ENCODE results near the gene GBA3. TPM values are rescaled to one million over a fixed set of nuclear protein-coding genes. Genes with fewer than 3 reads are reported as not detected.

The GBA3 gene
- total RNA-seq, 1 experiment from 2014 or later: not detected

DNA sequence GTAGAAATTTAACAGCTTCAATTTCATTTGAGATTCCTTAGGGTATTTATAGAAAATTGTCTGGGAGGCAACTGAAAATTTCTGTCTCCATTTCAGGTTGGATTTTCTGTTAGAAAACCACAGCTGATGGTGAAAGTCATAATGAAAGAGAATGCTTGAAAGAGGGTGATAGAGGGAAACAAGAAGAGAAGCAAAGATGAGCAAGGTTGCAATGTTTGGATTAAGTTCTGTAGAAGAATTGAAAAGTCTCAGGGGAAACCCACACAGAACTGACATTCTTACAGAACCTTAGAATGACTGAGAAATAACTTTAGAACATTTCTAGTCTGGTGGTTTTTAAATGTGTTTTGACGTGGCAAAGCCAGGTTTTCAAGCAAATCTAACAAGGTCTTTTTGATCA is 14.7 kb downstream of the GBA3 start:
- H4K20me1 ChIP-seq (ENCODE audit: control insufficient read depth, insufficient read depth, insufficient read length): no peaks in the 10 kb centered on the region
- no peak overlapping the region for H2BK15ac ChIP-seq (ENCODE audit: low read depth, low read length)
- no peak overlapping the region for H4K91ac ChIP-seq (ENCODE audit: insufficient read length, low read depth, low read length)
- no peaks in the 10 kb centered on the region for H3K36me3 Mint-ChIP-seq (ENCODE audit: insufficient read depth in 1 of 3, low read depth in 3 of 3)
- no peaks in the 10 kb centered on the region for H3K4me1 ChIP-seq (ENCODE audit: insufficient read depth, low read length)
- H3K79me2 ChIP-seq (ENCODE audit: insufficient read depth, low read length): no peaks in the 10 kb centered on the region
- no peak overlapping the region for H3K9ac ChIP-seq (ENCODE audit: extremely low read depth, insufficient read length, low read length)
- no peak overlapping the region for H2BK120ac ChIP-seq (ENCODE audit: low read depth, low read length, poor library complexity, severe bottlenecking)
- H3K27ac Mint-ChIP-seq: no peak overlapping the region
- no peak overlapping the region for H3K27ac ChIP-seq (ENCODE audit: insufficient read length, low read depth, low read length)
- no peak overlapping the region for H3K56ac ChIP-seq (ENCODE audit: insufficient read length, low read depth, low read length)
- H4K8ac ChIP-seq (replicated peaks; ENCODE audit: insufficient read length, low read depth, low read length): no peak overlapping the region
- H2AFZ ChIP-seq (ENCODE audit: low read length): no peak overlapping the region
- H3K9me3 ChIP-seq (ENCODE audit: control insufficient read depth, low read depth, low read length): no peaks in the 10 kb centered on the region
- H3K4ac ChIP-seq (ENCODE audit: low read depth, low read length): no peak overlapping the region
- no peak overlapping the region for H3K4me2 ChIP-seq (ENCODE audit: insufficient read depth, insufficient read length, low read length)
- TF ChIP-seq CTCF (conservative IDR thresholded peaks at IDR 0.05): no peak
- no peaks in the 10 kb centered on the region for H3K79me1 ChIP-seq (ENCODE audit: insufficient read depth, low read depth, low read length, poor library complexity, severe bottlenecking)
- no peak overlapping the region for H3K14ac ChIP-seq (ENCODE audit: insufficient read depth, low read length)
- H3K18ac ChIP-seq (ENCODE audit: insufficient read length, low read depth, low read length): no peak overlapping the region
- H3T11ph ChIP-seq (ENCODE audit: low read length): no peak overlapping the region
- no peak overlapping the region for H3K4me3 Mint-ChIP-seq
- no peak overlapping the region for H2BK5ac ChIP-seq (ENCODE audit: insufficient read length, low read length)
- H3K27me3 ChIP-seq (ENCODE audit: insufficient read depth, low read length): no peaks in the 10 kb centered on the region
- H3K9me3 Mint-ChIP-seq: no peaks in the 10 kb centered on the region
- no peaks in the 10 kb centered on the region for H3K23me2 ChIP-seq (ENCODE audit: insufficient read length, low read depth, low read length, poor library complexity, severe bottlenecking)
- H2BK12ac ChIP-seq (ENCODE audit: insufficient read length, low read depth, low read length): no peak overlapping the region
- H2AK5ac ChIP-seq (ENCODE audit: insufficient read length, low read length): no peak overlapping the region
- no CpG with 5 or more reads among the region's 1 CpG for WGBS (ENCODE audit: extremely low coverage, insufficient read length, low lambda C conversion rate)
- H3K23ac ChIP-seq (ENCODE audit: insufficient read length, low read depth, low read length): no peak overlapping the region
- DNase-seq: no peak
- no peak overlapping the region for H2BK20ac ChIP-seq (ENCODE audit: low read depth, low read length, poor library complexity, severe bottlenecking)
- H3K4me1 Mint-ChIP-seq: no peaks in the 10 kb centered on the region
- H3K27me3 Mint-ChIP-seq (ENCODE audit: low read depth): no peaks in the 10 kb centered on the region
- H4K5ac ChIP-seq (ENCODE audit: insufficient read length, low read depth, low read length): no peak overlapping the region
